K562 (cell line): ENCODE measurements around the gene DLX3. TPM values are rescaled to one million over a fixed set of nuclear protein-coding genes. Genes with fewer than 3 reads are reported as not detected.

Experiments
- ATF4 ChIP-seq: fragments of 450-650 bp; formaldehyde crosslinking; IDR thresholded peaks from 2 replicates; pipeline ENCODE4 v1.4.0; 2022; ENCODE audit warnings: mild to moderate bottlenecking, moderate library complexity
- BACH1 ChIP-seq: fragments of 200-800 bp; sonication (Bioruptor generic); IDR thresholded peaks from 2 replicates; pipeline ENCODE4 v1.6.1; 2016; ENCODE audit warnings: missing genetic modification characterization, missing compliant biosample characterization
- CBX2 ChIP-seq: fragments of 200-600 bp; sonication (generic); IDR thresholded peaks from one replicate; pipeline ENCODE4 v1.6.1; 2012; ENCODE audit warnings: mild to moderate bottlenecking, low read length, inconsistent platforms; ENCODE audit not compliant: insufficient read depth, poor library complexity, severe bottlenecking
- FOXJ3 ChIP-seq: sonication (generic); formaldehyde crosslinking; IDR thresholded peaks from 2 replicates; pipeline ENCODE4 v1.4.0; 2020; ENCODE audit warnings: mild to moderate bottlenecking, missing genetic modification reagents
- NR2C2 ChIP-seq, 2 experiments: fragments of 200-800 bp in 1 of 2; sonication (Bioruptor generic) in 1 of 2; sonication (generic) in 1 of 2; formaldehyde crosslinking in 1 of 2; IDR thresholded peaks; 2 replicates each; pipeline versions ENCODE4 v1.6.1 to v1.8.0; 2016 to 2022; ENCODE audit warnings: mild to moderate bottlenecking in 1 of 2, missing compliant biosample characterization in 1 of 2, missing genetic modification characterization in 1 of 2, missing genetic modification reagents in 1 of 2
- RBM25 ChIP-seq: fragments of 200-400 bp; formaldehyde crosslinking; IDR thresholded peaks from 2 replicates; pipeline ENCODE4 v1.6.1; 2018; ENCODE audit warnings: low read length, low read depth, moderate library complexity; ENCODE audit not compliant: severe bottlenecking
- SMARCC2 ChIP-seq: fragments of 450-650 bp; IDR thresholded peaks from 2 replicates; pipeline ENCODE4 v1.6.1; 2017; ENCODE audit warnings: antibody characterized with exemption, moderate library complexity, mild to moderate bottlenecking, low read depth
- SP1 ChIP-seq: sonication (generic); formaldehyde crosslinking; IDR thresholded peaks from 2 replicates; pipeline ENCODE4 v1.8.1; 2022; ENCODE audit warnings: mild to moderate bottlenecking, missing genetic modification reagents
- ZNF311 ChIP-seq: fragments of 250-450 bp; sonication (Bioruptor Pico); IDR thresholded peaks from 2 replicates; pipeline ENCODE4 v1.4.0; 2020; ENCODE audit warnings: mild to moderate bottlenecking, moderate library complexity
- ZNF639 ChIP-seq, 2 experiments: fragments of 200-800 bp in 1 of 2; sonication (Bioruptor generic) in 1 of 2; sonication (generic) in 1 of 2; formaldehyde crosslinking in 1 of 2; IDR thresholded peaks in 1 of 2; conservative IDR thresholded peaks in 1 of 2; 2 replicates each; pipeline versions ENCODE4 v1.5.0 to v1.6.1; 2016 to 2020; ENCODE audit warnings: missing compliant biosample characterization in 1 of 2, missing genetic modification characterization in 1 of 2, missing genetic modification reagents in 1 of 2
- ZNF707 ChIP-seq: fragments of 250-450 bp; sonication (Bioruptor Pico); conservative IDR thresholded peaks from 2 replicates; pipeline ENCODE4 v1.8.0; 2022; ENCODE audit warnings: inconsistent platforms, mild to moderate bottlenecking, moderate library complexity
- polyA plus RNA-seq, 8 experiments: library from polyadenylated mRNA; depleted of rRNA in 4 of 8; stranded (reverse) in 5 of 8; unstranded in 3 of 8; fragments of >200 nt; fragmentation: Nextera tagmentation in 2 of 8; fragmentation: Illumina TruSeq in 1 of 8; extraction: Ambion mirVana in 2 of 8; extraction: Trizol in 1 of 8; gene quantifications; 2 replicates each; pipeline versions ENCODE4 v1.2.1 to v1.2.3, GENCODE V29; 2011 to 2014; ENCODE audit warnings: inconsistent platforms in 1 of 8, missing spikeins in 1 of 8
- total RNA-seq, 7 experiments: library from RNA; depleted of rRNA in 6 of 7; stranded (reverse); fragments of >200 nt in 6 of 7; fragmentation: Illumina TruSeq in 2 of 7; extraction: Trizol in 2 of 7; gene quantifications; 2 replicates each; pipeline versions ENCODE4 v1.2.1 to v1.2.3, GENCODE V29; 2011 to 2021; ENCODE audit warnings: low replicate concordance in 1 of 7

The DLX3 gene
- total and polyA plus RNA-seq, 9 of the 15 experiments (the other 6 are each of a cell fraction or from before 2014, with no cell fraction given): not detected

- no peak for TF ChIP-seq ZNF311 (CRISPR knock-in tag)
- no peak for TF ChIP-seq NR2C2 (CRISPR knock-in tag; IDR thresholded peaks at IDR 0.05)
- no peak for TF ChIP-seq NR2C2 (tag; IDR thresholded peaks at IDR 0.05)
- TF ChIP-seq RBM25: peak; percentile 77
- TF ChIP-seq FOXJ3 (CRISPR knock-in tag): no peak
- no peak for TF ChIP-seq SMARCC2
- no peak for TF ChIP-seq ZNF707 (CRISPR knock-in tag)
- no peak for TF ChIP-seq ZNF639 (CRISPR knock-in tag; conservative IDR thresholded peaks at IDR 0.05 in 1 of 2, IDR thresholded peaks at IDR 0.05 in 1 of 2)
- no peak for TF ChIP-seq SP1 (CRISPR knock-in tag)
- no peak for TF ChIP-seq BACH1 (tag)
- no peak for TF ChIP-seq CBX2
- no peak for TF ChIP-seq ATF4 (CRISPR knock-in tag)
Observed at GRCh38 chr17:49979748-49980479, 15.1 kb downstream of the DLX3 start (continued).
